HG02852 (cell line): Measurements from ENCODE around the gene CLDN3.
"Not testable (repeated sequence)": the region's sequence is repeated elsewhere in the genome, so short reads cannot be mapped to it uniquely, and the experiment has no call there.

Experiments used
- ATAC-seq: cut with Tn5 transposase; IDR thresholded peaks from one replicate; pipeline ENCODE4 v1.9.1; 2021; ENCODE audit warnings: mild to moderate bottlenecking, moderate library complexity; ENCODE audit not compliant: unreplicated experiment

CLDN3 gene, protein sequence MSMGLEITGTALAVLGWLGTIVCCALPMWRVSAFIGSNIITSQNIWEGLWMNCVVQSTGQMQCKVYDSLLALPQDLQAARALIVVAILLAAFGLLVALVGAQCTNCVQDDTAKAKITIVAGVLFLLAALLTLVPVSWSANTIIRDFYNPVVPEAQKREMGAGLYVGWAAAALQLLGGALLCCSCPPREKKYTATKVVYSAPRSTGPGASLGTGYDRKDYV

DNA sequence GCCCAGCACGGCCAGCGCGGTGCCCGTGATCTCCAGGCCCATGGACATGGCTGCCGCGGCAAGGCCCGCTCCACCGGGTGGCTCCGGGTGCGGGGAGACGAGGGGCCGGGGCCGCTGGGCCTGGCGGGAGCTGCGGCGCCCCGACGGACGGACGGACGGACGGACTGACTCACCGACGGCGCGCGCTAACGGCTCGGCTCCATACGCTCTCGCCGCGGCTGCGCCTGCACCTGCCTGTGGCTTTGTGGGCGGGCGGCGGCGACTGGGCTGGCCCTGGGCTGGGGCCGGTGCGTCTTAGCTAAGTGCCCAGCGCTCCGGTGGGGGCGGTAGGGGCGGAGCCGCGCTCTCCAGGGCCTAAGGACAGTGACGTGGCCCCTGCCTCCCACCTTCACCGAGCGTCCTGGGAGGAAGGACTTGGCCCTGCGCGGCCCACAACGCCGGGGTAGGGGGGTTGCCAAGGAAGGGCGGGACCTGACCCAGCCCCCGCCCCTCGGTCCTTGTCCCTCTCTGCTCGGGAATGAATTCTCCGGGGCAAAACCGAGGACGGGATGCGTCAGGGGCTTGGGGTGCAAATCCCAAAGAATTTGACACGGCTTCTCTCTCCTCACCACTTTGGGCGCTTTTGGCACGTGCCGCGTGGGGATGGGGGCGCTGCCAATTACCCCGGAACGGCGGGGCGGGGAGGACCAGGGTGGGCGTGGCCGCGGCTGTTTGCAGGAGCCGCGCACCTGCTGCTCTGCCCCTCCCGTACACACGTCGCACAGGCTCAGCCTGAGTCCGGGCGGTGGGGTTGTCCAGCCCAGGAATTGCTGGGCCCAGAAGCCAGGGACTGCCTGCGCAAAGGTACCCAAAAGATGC lies at the start of gene CLDN3:
Gene CLDN3, minus strand, starts transcription at position 269 of the 858 bp plus-strand sequence. Its CDS starts 221 bp downstream, at position 48.
- ATAC-seq, result no peak

DNA sequence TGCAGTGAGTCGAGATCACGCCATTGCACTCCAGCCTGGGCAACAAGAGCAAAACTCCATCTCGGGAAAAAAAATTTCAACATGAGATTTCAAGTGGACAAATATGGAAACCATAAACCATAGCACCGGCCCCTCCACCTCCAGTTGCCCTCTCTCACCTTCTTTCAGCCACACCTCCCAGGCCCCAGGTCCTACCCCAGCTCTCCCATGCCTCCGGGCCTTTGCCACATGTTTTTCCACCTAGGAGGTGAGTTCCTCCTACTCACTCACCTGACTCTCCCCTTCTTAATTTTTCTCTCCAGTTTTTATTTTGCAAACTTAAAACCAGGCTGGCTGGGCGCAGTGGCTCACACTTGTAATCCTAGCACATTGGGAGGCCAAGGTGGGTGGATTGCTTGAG lies 47.1 kb upstream of the CLDN3 start:
- ATAC-seq, result no peak

DNA sequence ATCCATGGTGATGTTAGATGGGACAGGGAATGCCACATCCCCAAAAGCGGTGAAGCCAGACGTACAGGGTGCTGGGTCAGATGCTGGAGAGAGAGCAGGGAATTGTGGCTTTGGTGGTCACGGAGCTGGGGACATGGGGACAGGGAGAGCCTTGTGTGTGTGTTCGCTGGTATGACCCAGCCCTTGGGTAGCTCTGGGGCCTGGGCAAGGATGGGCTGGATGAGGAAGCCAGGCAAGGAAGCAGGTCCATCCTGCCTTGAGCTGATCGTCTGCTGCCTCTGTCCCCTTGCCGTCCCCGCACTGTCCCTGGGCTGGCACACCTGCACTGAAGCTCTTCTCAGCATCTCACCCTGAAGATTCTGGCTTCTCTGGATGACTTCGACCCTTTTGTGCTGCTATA lies 45.4 kb upstream of the CLDN3 start:
- no peak for ATAC-seq

GRCh38 chr7:73812996-73813395 lies 42.9 kb upstream of the CLDN3 start:
- ATAC-seq, result no peak

- no peak for ATAC-seq
Observed at GRCh38 chr7:73811760-73812168, 41.7 kb upstream of the CLDN3 start.

DNA sequence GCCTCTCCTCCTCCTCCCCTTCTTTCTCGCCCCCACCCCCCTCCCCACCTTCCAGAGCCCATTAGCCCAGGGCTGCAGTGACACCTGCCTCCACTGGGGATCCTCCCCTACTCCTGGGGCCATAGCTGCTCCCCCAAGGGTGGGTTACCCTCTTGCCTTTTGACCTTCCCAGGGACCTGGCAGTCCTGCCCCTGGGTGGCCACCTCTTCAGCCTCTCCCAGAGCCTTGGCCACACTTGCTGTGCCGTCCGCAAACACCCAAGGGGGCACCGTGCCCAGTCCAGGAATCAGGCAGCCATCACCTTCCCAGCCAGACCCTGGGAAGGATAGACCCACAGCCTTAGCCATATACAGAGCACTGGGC lies 40.9 kb upstream of the CLDN3 start:
- ATAC-seq, result no peak

GRCh38 chr7:73809467-73809951 lies 39.4 kb upstream of the CLDN3 start:
- no peak for ATAC-seq

GRCh38 chr7:73802459-73802858 lies 32.4 kb upstream of the CLDN3 start:
- ATAC-seq, result no peak

- ATAC-seq, result no peak
Observed at GRCh38 chr7:73801577-73801976, 31.5 kb upstream of the CLDN3 start.

- ATAC-seq, result no peak
Observed at GRCh38 chr7:73799282-73800141, 29.4 kb upstream of the CLDN3 start.

DNA sequence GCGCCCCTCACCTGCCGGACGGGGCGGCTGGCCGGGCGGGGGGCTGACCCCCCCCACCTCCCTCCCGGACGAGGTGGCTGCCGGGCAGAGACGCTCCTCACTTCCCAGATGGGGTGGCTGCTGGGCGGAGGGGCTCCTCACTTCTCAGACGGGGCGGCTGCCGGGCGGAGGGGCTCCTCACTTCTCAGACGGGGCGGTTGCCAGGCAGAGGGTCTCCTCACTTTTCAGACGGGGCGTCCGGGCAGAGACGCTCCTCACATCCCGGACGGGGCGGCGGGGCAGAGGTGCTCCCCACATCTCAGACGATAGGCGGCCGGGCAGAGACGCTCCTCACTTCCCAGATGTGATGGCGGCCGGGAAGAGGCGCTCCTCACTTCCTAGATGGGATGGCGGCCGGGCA lies 27.1 kb upstream of the CLDN3 start:
- not testable (repeated sequence) for ATAC-seq

DNA sequence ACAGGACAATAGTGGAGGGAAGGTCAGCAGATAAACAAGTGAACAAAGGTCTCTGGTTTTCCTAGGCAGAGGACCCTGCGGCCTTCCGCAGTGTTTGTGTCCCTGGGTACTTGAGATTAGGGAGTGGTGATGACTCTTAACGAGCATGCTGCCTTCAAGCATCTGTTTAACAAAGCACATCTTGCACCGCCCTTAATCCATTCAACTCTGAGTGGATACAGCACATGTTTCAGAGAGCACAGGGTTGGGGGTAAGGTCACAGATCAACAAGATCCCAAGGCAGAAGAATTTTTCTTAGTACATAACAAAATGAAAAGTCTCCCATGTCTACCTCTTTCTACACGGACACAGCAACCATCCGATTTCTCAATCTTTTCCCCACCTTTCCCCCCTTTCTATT lies 26.6 kb upstream of the CLDN3 start:
- ATAC-seq, result not testable (repeated sequence)

GRCh38 chr7:73795188-73795587 lies 25.1 kb upstream of the CLDN3 start:
- not testable (repeated sequence) for ATAC-seq

GRCh38 chr7:73791170-73791690 lies 21.2 kb upstream of the CLDN3 start:
- ATAC-seq, result not testable (repeated sequence)

- ATAC-seq, result no peak
Observed at GRCh38 chr7:73789051-73789450, 19.0 kb upstream of the CLDN3 start.

GRCh38 chr7:73787786-73788048 lies 17.6 kb upstream of the CLDN3 start:
- not testable (repeated sequence) for ATAC-seq

DNA sequence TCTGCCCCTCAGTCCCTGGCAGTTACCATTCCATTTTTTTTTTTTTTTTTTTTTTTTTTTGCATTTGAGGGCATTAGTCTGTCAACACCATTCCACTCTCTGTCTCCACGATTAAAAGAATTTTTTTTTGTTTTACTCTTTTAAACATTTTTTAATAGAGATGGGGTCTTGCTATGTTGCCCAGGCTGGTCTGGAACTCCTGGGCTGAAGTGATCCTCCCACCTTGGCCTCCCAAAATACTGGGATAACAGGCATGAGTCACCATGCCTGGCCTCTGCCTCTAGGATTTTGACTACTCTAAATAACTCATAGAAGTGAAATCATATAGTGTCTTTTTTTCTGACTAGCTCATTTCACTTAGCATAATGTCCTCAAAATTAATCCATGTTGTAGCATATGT lies 16.5 kb upstream of the CLDN3 start:
- ATAC-seq, result no peak

DNA sequence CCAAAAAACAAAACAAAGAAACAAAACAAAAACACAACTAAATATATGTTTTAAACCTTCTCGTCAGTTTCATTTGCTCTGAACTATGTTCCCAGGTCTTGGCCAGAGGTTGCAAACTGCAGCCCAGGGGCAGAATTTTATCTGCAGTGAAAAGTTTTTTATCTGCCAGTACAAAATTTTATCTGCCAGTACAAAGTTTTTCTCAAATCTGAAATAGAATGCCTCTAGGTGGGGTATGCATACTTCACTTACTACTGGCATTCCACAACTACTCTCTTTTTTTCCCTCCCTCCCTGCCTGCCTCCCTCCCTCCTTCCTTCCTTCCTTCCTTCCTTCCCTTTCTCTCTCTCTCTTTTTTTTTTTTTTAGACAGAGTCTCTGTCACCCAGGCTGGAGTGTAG lies 9.4 kb upstream of the CLDN3 start:
- ATAC-seq, result no peak

- no peak for ATAC-seq
Observed at GRCh38 chr7:73778801-73779389, 8.8 kb upstream of the CLDN3 start.

- ATAC-seq, result no peak
Observed at GRCh38 chr7:73774923-73775322, 4.9 kb upstream of the CLDN3 start.
